GM23338 (cell line): ENCODE data around the gene SLC40A1. TPM values are rescaled to one million over a fixed set of nuclear protein-coding genes. Genes with fewer than 3 reads are reported as not detected.

Experiments used
- ATAC-seq: fragments of 200-7000 bp; cut with Tn5 transposase; 3 replicates; pipeline ENCODE4 v1.9.1; 2020
- DNase-seq: peaks from one replicate; pipeline ENCODE4 v3.0.0-alpha.2; 2015; ENCODE audit warnings: low spot score
- H2AFZ ChIP-seq: fragments of 200-600 bp; sonication (generic); 2 replicates; pipeline ENCODE4 v1.8.0; 2016; ENCODE audit warnings: antibody characterized with exemption, mild to moderate bottlenecking, moderate library complexity
- H3F3A ChIP-seq: fragments of 200-600 bp; sonication (generic); replicated peaks from 2 replicates; pipeline ENCODE4 v1.8.0; 2017; ENCODE audit warnings: antibody characterized with exemption, mixed run types, low read depth
- H3K27ac ChIP-seq: fragments of 200-600 bp; sonication (generic); 2 replicates; pipeline ENCODE4 v1.6.1; 2016; ENCODE audit warnings: low read depth
- H3K27me3 ChIP-seq: fragments of 200-600 bp; sonication (generic); 2 replicates; pipeline ENCODE4 v1.8.0; 2016; ENCODE audit warnings: mild to moderate bottlenecking, mixed run types, moderate library complexity; ENCODE audit not compliant: insufficient read depth
- H3K36me3 ChIP-seq: fragments of 200-600 bp; sonication (generic); 2 replicates; pipeline ENCODE4 v1.8.0; 2016; ENCODE audit warnings: mild to moderate bottlenecking; ENCODE audit not compliant: insufficient read depth
- H3K4me1 ChIP-seq: fragments of 200-600 bp; sonication (generic); 2 replicates; pipeline ENCODE4 v1.8.0; 2016; ENCODE audit warnings: mild to moderate bottlenecking, moderate library complexity; ENCODE audit not compliant: insufficient read depth
- H3K4me2 ChIP-seq: fragments of 200-600 bp; sonication (generic); 2 replicates; pipeline ENCODE4 v1.7.1; 2017; ENCODE audit warnings: mixed run types
- H3K4me3 ChIP-seq: fragments of 200-600 bp; sonication (generic); 2 replicates; pipeline ENCODE4 v1.6.1; 2016; ENCODE audit warnings: mixed run types
- H3K79me2 ChIP-seq: fragments of 200-600 bp; sonication (generic); replicated peaks from 2 replicates; pipeline ENCODE4 v1.8.0; 2017; ENCODE audit warnings: mild to moderate bottlenecking; ENCODE audit not compliant: insufficient read depth
- H3K9me2 ChIP-seq: fragments of 200-600 bp; sonication (generic); 2 replicates; pipeline ENCODE4 v1.8.0; 2017; ENCODE audit not compliant: insufficient read depth
- H4K20me1 ChIP-seq: fragments of 200-600 bp; sonication (generic); replicated peaks from 2 replicates; pipeline ENCODE4 v1.8.0; 2017; ENCODE audit warnings: mild to moderate bottlenecking; ENCODE audit not compliant: insufficient read depth
- H3K27ac Mint-ChIP-seq: 2 replicates; pipeline ENCODE4 v1.8.0; 2020; ENCODE audit warnings: inconsistent platforms, mild to moderate bottlenecking, moderate library complexity, mixed read lengths
- H3K27me3 Mint-ChIP-seq: 3 replicates; pipeline ENCODE4 v1.8.0; 2022; ENCODE audit warnings: low read depth, mild to moderate bottlenecking, moderate library complexity, mixed read lengths, inconsistent platforms; ENCODE audit not compliant: insufficient read depth, poor library complexity
- H3K36me3 Mint-ChIP-seq: 3 replicates; pipeline ENCODE4 v1.8.0; 2021; ENCODE audit warnings: low read depth, mild to moderate bottlenecking, inconsistent platforms, moderate library complexity, mixed read lengths
- H3K4me1 Mint-ChIP-seq: 3 replicates; pipeline ENCODE4 v1.8.0; 2020; ENCODE audit warnings: mild to moderate bottlenecking, inconsistent platforms, mixed read lengths
- H3K4me3 Mint-ChIP-seq: 3 replicates; pipeline ENCODE4 v1.8.0; 2021; ENCODE audit warnings: moderate library complexity, mild to moderate bottlenecking, inconsistent platforms, mixed read lengths
- H3K9me3 Mint-ChIP-seq: 3 replicates; pipeline ENCODE4 v1.8.0; 2020; ENCODE audit warnings: moderate library complexity, mild to moderate bottlenecking, inconsistent platforms, mixed read lengths
- CREB1 ChIP-seq: fragments of 250-450 bp; sonication (Bioruptor Pico); IDR thresholded peaks from 2 replicates; pipeline ENCODE4 v1.5.0; 2020; ENCODE audit warnings: low read depth, mild to moderate bottlenecking, moderate library complexity
- EZH2 ChIP-seq: fragments of 200-600 bp; sonication (generic); IDR thresholded peaks from one replicate; pipeline ENCODE4 v1.8.0; 2017; ENCODE audit warnings: antibody characterized with exemption, mild to moderate bottlenecking, low read depth; ENCODE audit not compliant: unreplicated experiment
- EZH2phosphoT487 ChIP-seq: fragments of 200-600 bp; sonication (generic); IDR thresholded peaks from one replicate; pipeline ENCODE4 v1.8.1; 2018; ENCODE audit warnings: antibody characterized with exemption; ENCODE audit not compliant: unreplicated experiment
- JUNB ChIP-seq: IDR thresholded peaks from one replicate; pipeline ENCODE4 v1.6.1; 2016; ENCODE audit warnings: antibody characterized with exemption; ENCODE audit not compliant: unreplicated experiment
- NANOG ChIP-seq: IDR thresholded peaks from 2 replicates; pipeline ENCODE4 v1.6.1; 2016; ENCODE audit warnings: antibody characterized with exemption, borderline replicate concordance
- POLR2AphosphoS5 ChIP-seq: IDR thresholded peaks from 2 replicates; pipeline ENCODE4 v1.6.1; 2016; ENCODE audit warnings: antibody characterized with exemption, low read depth
- STAT1 ChIP-seq: IDR thresholded peaks from one replicate; pipeline ENCODE4 v1.6.1; 2016; ENCODE audit warnings: antibody characterized with exemption; ENCODE audit not compliant: unreplicated experiment
- ZNF114 ChIP-seq: fragments of 250-450 bp; sonication (Bioruptor Pico); IDR thresholded peaks from 2 replicates; pipeline ENCODE4 v1.5.0; 2020; ENCODE audit warnings: mild to moderate bottlenecking, moderate library complexity
- ZNF331 ChIP-seq: fragments of 250-450 bp; sonication (Bioruptor Pico); IDR thresholded peaks from 2 replicates; pipeline ENCODE4 v1.5.0; 2020; ENCODE audit warnings: low read depth, mild to moderate bottlenecking, moderate library complexity
- polyA plus RNA-seq: library from polyadenylated mRNA; unstranded; fragments of >200 nt; fragmentation: Nextera tagmentation; extraction: Ambion mirVana; gene quantifications from 2 replicates; pipeline ENCODE4 v1.2.1, GENCODE V29; 2016
- total RNA-seq: library from RNA; depleted of rRNA; stranded (reverse); fragments of >200 nt; shearing (Covaris generic); gene quantifications from 2 replicates; pipeline ENCODE4 v1.2.3, GENCODE V29; 2014
- TF ChIP-seq, protein P1 (sequence below): IDR thresholded peaks from 2 replicates; pipeline ENCODE4 v1.6.1; 2016; ENCODE audit warnings: antibody characterized with exemption
- TF ChIP-seq, protein P2 (sequence below): IDR thresholded peaks from one replicate; pipeline ENCODE4 v1.6.1; 2018; ENCODE audit warnings: antibody characterized with exemption; ENCODE audit not compliant: unreplicated experiment
- TF ChIP-seq, protein P3 (sequence below), 2 experiments: fragments of 200-600 bp in 1 of 2; sonication (generic) in 1 of 2; conservative IDR thresholded peaks; 2 replicates each; pipeline versions ENCODE4 v1.5.1 to v1.6.1; 2016 to 2017; ENCODE audit warnings: antibody characterized with exemption in 2 of 2, low read depth in 2 of 2, mild to moderate bottlenecking in 2 of 2, moderate library complexity in 1 of 2

SLC40A1 gene
- total and polyA plus RNA-seq, 2 experiments from 2014 or later, result 0.08 TPM; not detected in 1

DNA sequence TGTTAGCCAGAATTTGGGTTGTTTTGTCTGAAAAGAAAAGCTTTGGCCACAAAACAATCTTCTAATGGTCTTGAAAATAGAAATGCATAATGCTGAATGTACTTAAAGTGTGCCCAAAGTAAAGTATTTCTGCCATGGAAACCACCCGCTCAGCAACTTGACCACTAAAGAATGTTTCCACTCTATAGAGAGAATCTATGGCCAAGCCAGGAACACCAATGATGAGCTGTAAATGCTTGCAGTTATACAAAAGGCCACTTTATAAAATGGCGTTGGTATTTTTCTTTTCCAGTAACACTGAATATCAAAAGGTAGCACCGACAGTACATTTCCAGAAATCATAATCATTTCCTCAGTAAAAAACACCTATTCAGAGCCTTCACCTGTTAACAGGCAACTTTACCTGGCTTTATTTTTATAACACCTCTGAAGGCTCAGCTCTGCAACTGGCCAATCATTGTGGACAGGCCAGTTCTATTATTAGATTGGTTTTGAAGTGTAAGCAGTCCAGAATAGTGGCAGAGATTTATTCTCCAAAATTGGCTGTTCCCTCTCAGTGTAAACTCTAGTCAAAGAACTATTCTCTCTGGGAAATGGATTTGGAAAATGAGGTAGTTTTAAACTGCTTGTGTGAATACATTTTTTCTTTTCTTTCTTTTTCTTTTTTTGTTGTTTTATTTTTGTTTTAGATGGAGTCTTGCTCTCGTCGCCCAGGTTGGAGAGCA, 36.1 kb downstream of the SLC40A1 start (continued):
- TF ChIP-seq JUNB (no peak), EZH2phosphoT487 (no peak), POLR2AphosphoS5 (no peak)
- TF ChIP-seq, protein P1, sequence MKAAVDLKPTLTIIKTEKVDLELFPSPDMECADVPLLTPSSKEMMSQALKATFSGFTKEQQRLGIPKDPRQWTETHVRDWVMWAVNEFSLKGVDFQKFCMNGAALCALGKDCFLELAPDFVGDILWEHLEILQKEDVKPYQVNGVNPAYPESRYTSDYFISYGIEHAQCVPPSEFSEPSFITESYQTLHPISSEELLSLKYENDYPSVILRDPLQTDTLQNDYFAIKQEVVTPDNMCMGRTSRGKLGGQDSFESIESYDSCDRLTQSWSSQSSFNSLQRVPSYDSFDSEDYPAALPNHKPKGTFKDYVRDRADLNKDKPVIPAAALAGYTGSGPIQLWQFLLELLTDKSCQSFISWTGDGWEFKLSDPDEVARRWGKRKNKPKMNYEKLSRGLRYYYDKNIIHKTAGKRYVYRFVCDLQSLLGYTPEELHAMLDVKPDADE, result no peak
- TF ChIP-seq, protein P2, sequence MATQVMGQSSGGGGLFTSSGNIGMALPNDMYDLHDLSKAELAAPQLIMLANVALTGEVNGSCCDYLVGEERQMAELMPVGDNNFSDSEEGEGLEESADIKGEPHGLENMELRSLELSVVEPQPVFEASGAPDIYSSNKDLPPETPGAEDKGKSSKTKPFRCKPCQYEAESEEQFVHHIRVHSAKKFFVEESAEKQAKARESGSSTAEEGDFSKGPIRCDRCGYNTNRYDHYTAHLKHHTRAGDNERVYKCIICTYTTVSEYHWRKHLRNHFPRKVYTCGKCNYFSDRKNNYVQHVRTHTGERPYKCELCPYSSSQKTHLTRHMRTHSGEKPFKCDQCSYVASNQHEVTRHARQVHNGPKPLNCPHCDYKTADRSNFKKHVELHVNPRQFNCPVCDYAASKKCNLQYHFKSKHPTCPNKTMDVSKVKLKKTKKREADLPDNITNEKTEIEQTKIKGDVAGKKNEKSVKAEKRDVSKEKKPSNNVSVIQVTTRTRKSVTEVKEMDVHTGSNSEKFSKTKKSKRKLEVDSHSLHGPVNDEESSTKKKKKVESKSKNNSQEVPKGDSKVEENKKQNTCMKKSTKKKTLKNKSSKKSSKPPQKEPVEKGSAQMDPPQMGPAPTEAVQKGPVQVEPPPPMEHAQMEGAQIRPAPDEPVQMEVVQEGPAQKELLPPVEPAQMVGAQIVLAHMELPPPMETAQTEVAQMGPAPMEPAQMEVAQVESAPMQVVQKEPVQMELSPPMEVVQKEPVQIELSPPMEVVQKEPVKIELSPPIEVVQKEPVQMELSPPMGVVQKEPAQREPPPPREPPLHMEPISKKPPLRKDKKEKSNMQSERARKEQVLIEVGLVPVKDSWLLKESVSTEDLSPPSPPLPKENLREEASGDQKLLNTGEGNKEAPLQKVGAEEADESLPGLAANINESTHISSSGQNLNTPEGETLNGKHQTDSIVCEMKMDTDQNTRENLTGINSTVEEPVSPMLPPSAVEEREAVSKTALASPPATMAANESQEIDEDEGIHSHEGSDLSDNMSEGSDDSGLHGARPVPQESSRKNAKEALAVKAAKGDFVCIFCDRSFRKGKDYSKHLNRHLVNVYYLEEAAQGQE, result no peak

DNA sequence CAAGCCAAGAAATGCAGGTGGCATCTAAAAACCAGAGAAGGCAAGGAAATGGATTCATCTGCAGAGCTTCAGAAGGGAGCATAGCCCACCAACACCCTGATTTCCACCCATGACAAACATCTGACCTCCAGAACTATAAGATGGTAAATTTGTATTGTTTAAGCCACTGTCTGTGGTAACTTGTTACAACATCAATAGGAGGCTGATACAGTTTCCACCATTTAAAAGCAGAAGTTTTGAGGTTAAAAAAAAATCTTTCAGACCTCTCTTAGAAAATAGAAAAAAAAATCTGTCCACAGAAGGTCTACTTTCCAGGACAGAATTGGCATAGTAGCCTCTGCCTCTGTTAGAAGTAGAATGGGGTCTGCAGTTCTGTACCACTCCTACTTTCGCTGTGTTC, 37.2 kb downstream of the SLC40A1 start:
- H3K27ac Mint-ChIP-seq, result no peak overlapping the region
- no peak overlapping the region for H3K4me3 ChIP-seq
- H3K4me1 ChIP-seq, result no peaks in the 10 kb centered on the region
- no peaks in the 10 kb centered on the region for H3K9me3 Mint-ChIP-seq
- ATAC-seq (no peak), DNase-seq (no peak)
- no peaks in the 10 kb centered on the region for H3K4me1 Mint-ChIP-seq
- H3K79me2 ChIP-seq, result no peaks in the 10 kb centered on the region
- H3K27me3 Mint-ChIP-seq, result no peaks in the 10 kb centered on the region
- no peak overlapping the region for H3K4me3 Mint-ChIP-seq
- H2AFZ ChIP-seq, result no peak overlapping the region
- H3K4me2 ChIP-seq, result no peak overlapping the region
- no peaks in the 10 kb centered on the region for H3K36me3 ChIP-seq
- H4K20me1 ChIP-seq, result no peaks in the 10 kb centered on the region
- no peaks in the 10 kb centered on the region for H3K27me3 ChIP-seq
- H3K9me2 ChIP-seq, result no peaks in the 10 kb centered on the region
- H3F3A ChIP-seq, result no peaks in the 10 kb centered on the region
- H3K36me3 Mint-ChIP-seq, result no peaks in the 10 kb centered on the region
- no peak overlapping the region for H3K27ac ChIP-seq
- TF ChIP-seq ZNF331 (CRISPR knock-in tag) (no peak), EZH2 (no peak), POLR2AphosphoS5 (no peak), NANOG (no peak), ZNF114 (CRISPR knock-in tag) (no peak), STAT1 (no peak), CREB1 (no peak), EZH2phosphoT487 (no peak), JUNB (no peak)
- TF ChIP-seq, protein P2, result no peak
- TF ChIP-seq, protein P1, result no peak
- TF ChIP-seq, protein P3, sequence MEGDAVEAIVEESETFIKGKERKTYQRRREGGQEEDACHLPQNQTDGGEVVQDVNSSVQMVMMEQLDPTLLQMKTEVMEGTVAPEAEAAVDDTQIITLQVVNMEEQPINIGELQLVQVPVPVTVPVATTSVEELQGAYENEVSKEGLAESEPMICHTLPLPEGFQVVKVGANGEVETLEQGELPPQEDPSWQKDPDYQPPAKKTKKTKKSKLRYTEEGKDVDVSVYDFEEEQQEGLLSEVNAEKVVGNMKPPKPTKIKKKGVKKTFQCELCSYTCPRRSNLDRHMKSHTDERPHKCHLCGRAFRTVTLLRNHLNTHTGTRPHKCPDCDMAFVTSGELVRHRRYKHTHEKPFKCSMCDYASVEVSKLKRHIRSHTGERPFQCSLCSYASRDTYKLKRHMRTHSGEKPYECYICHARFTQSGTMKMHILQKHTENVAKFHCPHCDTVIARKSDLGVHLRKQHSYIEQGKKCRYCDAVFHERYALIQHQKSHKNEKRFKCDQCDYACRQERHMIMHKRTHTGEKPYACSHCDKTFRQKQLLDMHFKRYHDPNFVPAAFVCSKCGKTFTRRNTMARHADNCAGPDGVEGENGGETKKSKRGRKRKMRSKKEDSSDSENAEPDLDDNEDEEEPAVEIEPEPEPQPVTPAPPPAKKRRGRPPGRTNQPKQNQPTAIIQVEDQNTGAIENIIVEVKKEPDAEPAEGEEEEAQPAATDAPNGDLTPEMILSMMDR (conservative IDR thresholded peaks at IDR 0.05; ENCODE audit: low read depth in 2 of 2), result no peak
